CD14-positive monocyte (primary cell): ENCODE data around the gene OR10H2. TPM values are rescaled to one million over a fixed set of nuclear protein-coding genes. Genes with fewer than 3 reads are reported as not detected.

ENCODE experiments used
- DNase-seq, 3 donors: peaks; one replicate each; pipeline ENCODE4 v3.0.0-alpha.2; 2011 to 2022
- H2AFZ ChIP-seq: 2 replicates; pipeline ENCODE4 v1.6.0; 2012; ENCODE audit warnings: mild to moderate bottlenecking, low read depth, low read length, inconsistent platforms; ENCODE audit not compliant: insufficient read depth, poor library complexity, severe bottlenecking
- H3K27ac ChIP-seq, 2 donors: 1 replicate in 1 of 2; 2 replicates in 1 of 2; pipeline ENCODE4 v1.5.1; 2012 to 2013; ENCODE audit warnings: low read length in 2 of 2, control low read depth in 1 of 2, inconsistent platforms in 1 of 2, low read depth in 1 of 2, mild to moderate bottlenecking in 1 of 2
- H3K27me3 ChIP-seq, 2 donors: one replicate each; pipeline versions ENCODE4 v1.6.0 to v1.6.1; 2011 to 2013; ENCODE audit warnings: low read length in 2 of 2; ENCODE audit not compliant: control insufficient read depth in 2 of 2, insufficient read depth in 2 of 2
- H3K36me3 ChIP-seq, 2 donors: replicated peaks in 1 of 2; 1 replicate in 1 of 2; 2 replicates in 1 of 2; pipeline versions ENCODE4 v1.5.1 to v1.6.1; 2012 to 2013; ENCODE audit warnings: low read length in 2 of 2, control low read depth in 1 of 2, inconsistent platforms in 1 of 2, mild to moderate bottlenecking in 1 of 2; ENCODE audit not compliant: insufficient read depth in 2 of 2, control insufficient read depth in 1 of 2
- H3K4me1 ChIP-seq, 2 donors: 1 replicate in 1 of 2; 2 replicates in 1 of 2; pipeline versions ENCODE4 v1.5.1 to v1.6.1; 2012 to 2013; ENCODE audit warnings: low read length in 2 of 2, control low read depth in 1 of 2, inconsistent platforms in 1 of 2, mild to moderate bottlenecking in 1 of 2, moderate library complexity in 1 of 2; ENCODE audit not compliant: insufficient read depth in 2 of 2, control insufficient read depth in 1 of 2
- H3K4me2 ChIP-seq: replicated peaks from 2 replicates; pipeline ENCODE3; 2012; ENCODE audit warnings: low read length, moderate library complexity, mild to moderate bottlenecking; ENCODE audit not compliant: poor library complexity, severe bottlenecking; ENCODE audit errors: extremely low read depth
- H3K4me3 ChIP-seq, 3 experiments: fragments of 200-600 bp in 1 of 3; sonication (generic) in 1 of 3; replicated peaks in 1 of 3; 1 replicate in 2 of 3; 2 replicates in 1 of 3; pipeline ENCODE4 v1.5.1; 2011 to 2013; ENCODE audit warnings: low read length in 3 of 3, mild to moderate bottlenecking in 3 of 3, control low read depth in 2 of 3, low read depth in 2 of 3, inconsistent platforms in 1 of 3, moderate library complexity in 1 of 3
- H3K79me2 ChIP-seq: 2 replicates; pipeline ENCODE4 v1.6.0; 2012; ENCODE audit warnings: mild to moderate bottlenecking, control low read depth, inconsistent platforms, low read length, moderate library complexity; ENCODE audit not compliant: insufficient read depth
- H3K9ac ChIP-seq: 2 replicates; pipeline ENCODE4 v1.6.0; 2017; ENCODE audit warnings: low read length, mild to moderate bottlenecking; ENCODE audit not compliant: insufficient read depth, poor library complexity, severe bottlenecking
- H3K9me3 ChIP-seq, 2 donors: replicated peaks in 1 of 2; 1 replicate in 1 of 2; 2 replicates in 1 of 2; pipeline versions ENCODE4 v1.5.1 to v1.6.1; 2012 to 2013; ENCODE audit warnings: low read length in 2 of 2, control low read depth in 1 of 2; ENCODE audit not compliant: control insufficient read depth in 1 of 2, insufficient read depth in 1 of 2
- H4K20me1 ChIP-seq: 2 replicates; pipeline ENCODE4 v1.6.0; 2012; ENCODE audit warnings: mild to moderate bottlenecking, low read length, control low read depth, moderate library complexity; ENCODE audit not compliant: insufficient read depth
- H3K27ac Mint-ChIP-seq, 7 donors: one replicate each; pipeline ENCODE4 v1.8.0; 2020; ENCODE audit warnings: mild to moderate bottlenecking in 7 of 7, mixed read lengths in 7 of 7, moderate library complexity in 6 of 7, inconsistent platforms in 2 of 7
- H3K27me3 Mint-ChIP-seq, 3 donors: one replicate each; pipeline ENCODE4 v1.8.0; 2021 to 2022; ENCODE audit warnings: low read depth in 3 of 3, mild to moderate bottlenecking in 3 of 3, mixed read lengths in 3 of 3, moderate library complexity in 3 of 3, inconsistent platforms in 1 of 3
- H3K36me3 Mint-ChIP-seq, 2 donors: one replicate each; pipeline ENCODE4 v1.8.0; 2020; ENCODE audit warnings: mixed read lengths in 2 of 2, inconsistent platforms in 1 of 2, mild to moderate bottlenecking in 1 of 2
- H3K4me1 Mint-ChIP-seq: one replicate; pipeline ENCODE4 v1.8.0; 2020; ENCODE audit warnings: mild to moderate bottlenecking, mixed read lengths
- H3K4me3 Mint-ChIP-seq, 2 donors: one replicate each; pipeline ENCODE4 v1.8.0; 2020; ENCODE audit warnings: mild to moderate bottlenecking in 2 of 2, mixed read lengths in 2 of 2, moderate library complexity in 1 of 2
- H3K9me3 Mint-ChIP-seq, 7 donors: one replicate each; pipeline ENCODE4 v1.8.0; 2020 to 2022; ENCODE audit warnings: mixed read lengths in 7 of 7, mild to moderate bottlenecking in 6 of 7, moderate library complexity in 6 of 7, inconsistent platforms in 2 of 7
- CTCF ChIP-seq: fragments of 200-600 bp; IDR thresholded peaks from one replicate; pipeline ENCODE4 v1.8.0; 2022; ENCODE audit warnings: antibody characterized with exemption, mild to moderate bottlenecking
- WGBS: methylation state at CpG from one replicate; pipeline ENCODE4 v1.1.5; 2013; ENCODE audit warnings: missing lambda C conversion rate; ENCODE audit not compliant: insufficient coverage; 5-methylcytosine and 5-hydroxymethylcytosine counted together
- intact Hi-C, 2 donors: fragments of 100-400 bp; cut with micrococcal nuclease; formaldehyde crosslinking; loops; one replicate each; pipeline versions ENCODE4 v1.15.0 to v1.15.1; 2023
- polyA plus RNA-seq, 3 donors: library from polyadenylated mRNA; depleted of rRNA in 1 of 3; unstranded in 2 of 3; stranded (reverse) in 1 of 3; fragments of 300-500 nt in 2 of 3; fragments of >200 nt in 1 of 3; fragmentation: Illumina TruSeq in 2 of 3; gene quantifications; 1 replicate in 2 of 3; 2 replicates in 1 of 3; pipeline ENCODE4 v1.2.3, GENCODE V29; 2012 to 2021

OR10H2 gene
- polyA plus RNA-seq, 3 donors = not detected

- Histone ChIP-seq H3K36me3 (no peaks in the 10 kb centered on the region), H3K27me3 (peaks cover 6 to 9% of the 10 kb centered on the region in 2 donors), H3K4me2 (no peak overlapping the region), H3K4me3 (no peak overlapping the region), H3K9me3 (no peaks in the 10 kb centered on the region), H3K79me2 (no peaks in the 10 kb centered on the region), H4K20me1 (no peaks in the 10 kb centered on the region), H3K9ac (no peak overlapping the region), H3K4me1 (no peaks in the 10 kb centered on the region), H3K27ac (no peak overlapping the region), H2AFZ (no peak overlapping the region)
- intact Hi-C loops = no loop called here
- Mint-ChIP-seq H3K4me3 (no peak overlapping the region), H3K36me3 (no peaks in the 10 kb centered on the region), H3K9me3 (peaks cover 0 to 3% (median 0%) of the 10 kb centered on the region in 7 donors), H3K4me1 (no peaks in the 10 kb centered on the region), H3K27me3 (peaks cover 11 to 18% (median 17%) of the 10 kb centered on the region in 3 donors), H3K27ac (no peak overlapping the region)
- 59% methylated on average over 5 of the region's 8 CpGs for WGBS
- TF ChIP-seq CTCF = no peak
- DNase-seq = no peak
Observed at GRCh38 chr19:15680478-15681322, 47.1 kb upstream of the OR10H2 start.

- H3K9ac ChIP-seq = no peak overlapping the region
- Mint-ChIP-seq H3K9me3 (peaks cover 0 to 6% (median 2%) of the 10 kb centered on the region in 7 donors), H3K36me3 (no peaks in the 10 kb centered on the region), H3K4me3 (no peak overlapping the region), H3K4me1 (no peaks in the 10 kb centered on the region), H3K27ac (no peak overlapping the region), H3K27me3 (peaks cover 2 to 28% (median 19%) of the 10 kb centered on the region in 3 donors)
- no peak overlapping the region for H3K4me3 ChIP-seq
- intact Hi-C loops = no loop called here
- no peaks in the 10 kb centered on the region for H3K36me3 ChIP-seq
- H3K27me3 ChIP-seq = peaks cover 6 to 9% of the 10 kb centered on the region in 2 donors
- H2AFZ ChIP-seq = no peak overlapping the region
- H3K27ac ChIP-seq = no peak overlapping the region
- no peaks in the 10 kb centered on the region for H4K20me1 ChIP-seq
- no peak for DNase-seq
- 78% methylated on average over 7 of the region's 10 CpGs for WGBS
- H3K79me2 ChIP-seq = no peaks in the 10 kb centered on the region
- no peak for TF ChIP-seq CTCF
- no peak overlapping the region for H3K4me2 ChIP-seq
- H3K4me1 ChIP-seq = no peaks in the 10 kb centered on the region
- H3K9me3 ChIP-seq = no peaks in the 10 kb centered on the region
Observed at GRCh38 chr19:15683411-15683810, 44.4 kb upstream of the OR10H2 start.
